NOMO-1 treated with dmso at 0.1 percent for 144 hours (cell line): ENCODE data around the gene ERCC6.
A peak's percentile ranks its signal among the peaks of the same experiment; 100 is the strongest.

Source experiments
- DNase-seq: peaks from one replicate; lab custom pipeline; 2025; ENCODE audit not compliant: unreplicated experiment; lab: John Stamatoyannopoulos, UW

ERCC6 gene

GRCh38 chr10:49538381-49539319 lies at the start of gene ERCC6:
Gene ERCC6 (minus strand): TSS chr10:49539121.
- DNase-seq: peak; percentile 97

GRCh38 chr10:49587981-49588380 lies 49.1 kb upstream of the ERCC6 start:
- no peak for DNase-seq

- DNase-seq: no peak
These were observed 46.5 kb upstream of the ERCC6 start for GRCh38 chr10:49585387-49585786.

GRCh38 chr10:49579621-49580020 lies 40.7 kb upstream of the ERCC6 start:
- no peak for DNase-seq

GRCh38 chr10:49578392-49578791 lies 39.5 kb upstream of the ERCC6 start:
- no peak for DNase-seq

GRCh38 chr10:49577182-49577925 lies 38.4 kb upstream of the ERCC6 start:
- no peak for DNase-seq

- DNase-seq: no peak
These were observed 36.7 kb upstream of the ERCC6 start for GRCh38 chr10:49575489-49576072.

GRCh38 chr10:49572594-49573114 lies 33.7 kb upstream of the ERCC6 start:
- DNase-seq: no peak

- DNase-seq: no peak
These were observed 32.5 kb upstream of the ERCC6 start for GRCh38 chr10:49571388-49571787.

GRCh38 chr10:49569031-49569631 lies 30.2 kb upstream of the ERCC6 start:
- no peak for DNase-seq

- DNase-seq: no peak
These were observed 29.3 kb upstream of the ERCC6 start for GRCh38 chr10:49568235-49568634.

GRCh38 chr10:49567810-49568209 lies 28.9 kb upstream of the ERCC6 start:
- no peak for DNase-seq

GRCh38 chr10:49564461-49565009 lies 25.6 kb upstream of the ERCC6 start:
- no peak for DNase-seq

GRCh38 chr10:49562893-49563292 lies 24.0 kb upstream of the ERCC6 start:
- no peak for DNase-seq

- no peak for DNase-seq
These were observed 21.6 kb upstream of the ERCC6 start for GRCh38 chr10:49560526-49560925.

GRCh38 chr10:49559476-49559875 lies 20.6 kb upstream of the ERCC6 start:
- DNase-seq: no peak

- no peak for DNase-seq
These were observed 19.3 kb upstream of the ERCC6 start for GRCh38 chr10:49558190-49558589.

- DNase-seq: no peak
These were observed 18.8 kb upstream of the ERCC6 start for GRCh38 chr10:49557681-49558080.

GRCh38 chr10:49556723-49557122 lies 17.8 kb upstream of the ERCC6 start:
- no peak for DNase-seq

GRCh38 chr10:49552277-49552676 lies 13.4 kb upstream of the ERCC6 start:
- no peak for DNase-seq

- no peak for DNase-seq
These were observed 11.6 kb upstream of the ERCC6 start for GRCh38 chr10:49550563-49550962.
